GM19035 (cell line): ENCODE data around the gene EZR.
"Not testable (repeated sequence)": the region's sequence is repeated elsewhere in the genome, so short reads cannot be mapped to it uniquely, and the experiment has no call there.

Source experiments
- ATAC-seq: cut with Tn5 transposase; IDR thresholded peaks from one replicate; pipeline ENCODE4 v1.9.1; 2021; ENCODE audit not compliant: unreplicated experiment

The EZR gene

DNA sequence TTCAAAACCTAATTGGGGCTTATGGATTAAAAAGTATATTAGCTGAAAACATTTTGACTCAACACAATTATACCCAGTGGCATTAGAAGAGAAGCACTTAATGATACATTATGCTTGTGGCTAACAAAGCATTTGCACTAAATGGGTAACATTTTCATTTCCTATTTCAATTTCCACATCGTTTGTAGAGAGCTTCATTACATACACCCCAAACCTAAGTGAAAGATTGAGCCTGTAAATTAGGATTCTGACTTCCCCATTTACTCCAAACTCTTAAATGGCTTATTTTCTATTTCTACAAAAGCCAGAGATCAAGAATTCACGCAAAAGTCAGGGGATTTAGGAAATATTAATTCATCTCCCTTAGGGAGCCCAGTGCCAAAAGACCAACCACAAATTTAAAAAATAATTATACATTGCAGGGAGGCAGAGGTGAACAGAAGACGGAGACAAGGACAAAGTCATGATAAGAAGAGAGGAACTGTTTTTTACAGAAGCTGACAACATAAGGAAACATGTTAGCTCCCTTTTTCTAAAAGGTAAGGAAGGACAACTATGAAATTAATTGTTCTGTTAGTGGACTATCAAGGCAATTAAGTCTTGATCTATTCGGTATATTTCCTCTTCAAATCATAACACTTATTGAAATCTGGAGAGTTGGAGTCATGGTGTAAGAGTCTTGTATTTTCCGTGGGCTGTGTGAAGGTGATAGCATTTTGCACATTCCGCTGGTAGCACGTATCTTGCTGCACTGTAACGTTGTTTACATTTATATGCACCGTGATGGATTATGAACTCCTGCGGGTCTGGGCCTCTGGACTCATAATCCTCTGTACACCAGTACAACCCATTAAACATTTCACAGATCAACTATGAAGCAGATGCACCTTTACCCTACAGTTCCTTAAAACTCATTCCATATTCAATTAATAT, 24.8 kb upstream of the EZR start:
- no peak for ATAC-seq

GRCh38 chr6:158841358-158841757, 22.2 kb upstream of the EZR start:
- ATAC-seq: no peak

DNA sequence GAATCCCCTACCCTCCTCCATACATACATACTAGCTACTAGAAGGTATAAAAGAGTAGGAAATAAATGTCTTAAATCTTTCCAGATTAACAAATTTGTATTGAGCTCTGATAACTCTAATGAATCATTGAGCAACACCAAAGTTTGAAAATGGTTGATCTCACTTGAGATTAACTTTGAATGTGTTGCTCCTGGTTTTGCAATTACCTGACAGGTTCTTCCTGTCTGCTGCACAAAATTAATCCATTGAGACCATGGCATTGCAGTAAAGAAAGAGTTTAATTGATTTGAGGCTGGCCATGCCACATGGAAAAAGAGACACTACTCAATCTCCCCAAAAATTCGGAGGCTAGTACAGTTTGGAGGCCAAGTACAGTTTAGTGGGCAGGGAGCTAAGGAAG, 21.3 kb upstream of the EZR start:
- ATAC-seq: no peak

DNA sequence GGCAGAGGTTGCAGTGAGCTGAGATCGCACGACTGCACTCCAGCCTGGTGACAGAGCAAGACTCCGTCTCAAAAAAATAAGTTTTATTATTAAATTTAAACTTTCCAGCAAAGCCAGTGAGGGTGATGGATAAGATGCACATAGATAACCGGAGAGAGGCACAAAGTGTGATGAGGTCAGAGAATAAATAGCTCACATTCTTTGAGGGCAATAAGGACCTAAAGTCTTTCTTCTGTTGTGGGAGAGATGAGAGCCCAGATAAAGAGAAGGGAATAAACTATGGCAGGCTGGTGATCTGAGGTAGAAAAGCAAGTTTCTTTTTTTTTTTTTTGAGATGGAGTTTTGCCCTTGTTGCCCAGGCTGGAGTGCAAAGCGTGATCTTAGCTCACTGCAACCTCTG, 20.6 kb upstream of the EZR start:
- ATAC-seq: no peak

- not testable (repeated sequence) for ATAC-seq
Observed at GRCh38 chr6:158838790-158839189, 19.6 kb upstream of the EZR start.

DNA sequence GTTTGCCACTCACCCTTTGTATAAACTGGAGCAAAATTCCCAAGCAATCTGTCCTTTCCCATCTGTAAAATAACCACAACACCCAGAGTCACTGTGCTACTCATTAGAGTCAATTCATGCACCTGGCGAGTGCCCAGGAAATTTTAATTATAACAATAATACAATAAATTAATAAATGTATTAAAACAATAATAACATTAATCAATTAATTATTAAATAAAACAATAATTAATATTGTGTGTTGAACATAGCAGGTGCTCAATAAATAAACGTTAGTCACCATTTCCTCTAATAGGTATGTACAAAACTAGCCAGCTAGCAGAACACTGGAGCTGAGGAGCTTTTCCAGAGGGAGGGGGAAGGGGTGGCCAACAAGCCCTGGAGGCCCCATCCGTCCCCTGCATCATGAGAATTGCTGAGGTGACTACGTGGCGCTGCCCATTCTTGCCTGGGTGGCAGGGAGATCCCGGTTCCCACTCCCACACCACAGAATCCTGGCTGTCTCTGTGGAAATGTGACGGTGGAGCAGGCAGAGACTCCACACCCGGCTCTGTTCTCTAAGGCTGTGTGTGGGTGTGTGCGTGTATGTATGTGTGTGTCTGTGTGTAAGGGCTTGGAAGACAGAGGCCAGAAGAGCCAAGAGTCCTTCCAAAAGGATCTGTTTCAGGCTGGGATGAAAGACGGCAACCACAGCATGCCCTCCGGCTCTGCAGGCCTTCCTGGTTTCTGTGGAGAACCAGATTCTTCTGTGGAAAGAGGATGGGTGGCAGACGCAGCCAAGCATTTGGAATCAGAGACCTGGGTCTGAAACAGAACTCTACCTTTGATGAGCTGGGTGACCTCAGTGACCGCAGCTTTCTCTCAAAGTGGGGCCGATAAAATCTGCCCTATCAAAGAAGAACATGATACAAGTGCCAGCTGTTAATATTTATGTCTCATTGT, 18.8 kb upstream of the EZR start:
- no peak for ATAC-seq

GRCh38 chr6:158836625-158837311, 17.6 kb upstream of the EZR start:
- no peak for ATAC-seq

DNA sequence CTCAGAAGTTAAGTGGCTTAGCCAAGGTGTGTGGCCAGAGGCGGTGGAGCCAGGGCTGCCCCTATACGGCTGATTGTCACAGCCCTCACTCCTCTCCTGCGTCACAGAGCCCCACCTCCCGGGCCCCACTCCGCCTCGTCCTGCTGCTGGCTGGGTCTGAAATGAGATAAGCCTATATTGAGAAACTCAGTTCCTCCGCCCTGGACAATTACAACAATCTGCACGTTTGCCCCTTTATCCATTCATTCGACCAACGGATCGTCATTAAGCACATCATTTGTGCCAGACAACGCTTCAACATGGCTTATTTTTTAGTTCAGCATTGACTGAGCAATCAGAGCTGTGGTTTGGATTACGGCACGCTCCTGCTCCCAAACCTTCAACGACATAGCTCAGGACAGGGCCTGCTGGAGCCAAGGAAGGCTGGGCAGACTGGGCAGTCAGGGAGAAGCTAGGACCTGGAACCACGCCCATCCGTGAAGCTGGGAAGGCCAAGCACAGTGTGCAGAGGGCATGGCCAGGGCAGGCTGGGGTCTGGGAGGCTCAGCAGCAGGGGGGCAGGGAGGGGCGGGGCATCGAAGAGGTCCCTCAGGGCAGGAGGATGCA, 16.6 kb upstream of the EZR start:
- ATAC-seq: no peak

- ATAC-seq: no peak
Observed at GRCh38 chr6:158834675-158835385, 15.7 kb upstream of the EZR start.

- not testable (repeated sequence) for ATAC-seq
Observed at GRCh38 chr6:158832807-158833206, 13.6 kb upstream of the EZR start.

- no peak for ATAC-seq
Observed at GRCh38 chr6:158832026-158832425, 12.9 kb upstream of the EZR start.

DNA sequence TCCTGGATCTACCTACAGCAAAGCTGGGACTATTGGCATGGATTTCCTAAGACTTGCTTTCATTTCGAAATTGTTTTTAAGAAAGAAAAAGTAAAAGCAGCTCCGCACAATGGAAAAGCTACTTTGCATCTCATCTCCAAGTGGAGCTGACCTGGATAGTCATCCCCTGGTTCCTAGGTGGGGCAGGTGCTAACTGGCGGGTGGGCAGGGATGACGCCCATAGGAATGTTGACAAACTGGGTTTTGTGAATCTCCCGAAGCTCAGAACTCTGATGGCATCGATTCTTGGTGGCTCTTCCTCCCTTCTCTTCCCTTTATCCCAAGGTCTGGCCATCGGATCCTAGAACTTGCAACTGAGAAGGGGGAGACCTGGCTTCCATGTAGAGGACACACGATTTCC, 12.4 kb upstream of the EZR start:
- no peak for ATAC-seq

GRCh38 chr6:158830736-158831135, 11.6 kb upstream of the EZR start:
- ATAC-seq: no peak

DNA sequence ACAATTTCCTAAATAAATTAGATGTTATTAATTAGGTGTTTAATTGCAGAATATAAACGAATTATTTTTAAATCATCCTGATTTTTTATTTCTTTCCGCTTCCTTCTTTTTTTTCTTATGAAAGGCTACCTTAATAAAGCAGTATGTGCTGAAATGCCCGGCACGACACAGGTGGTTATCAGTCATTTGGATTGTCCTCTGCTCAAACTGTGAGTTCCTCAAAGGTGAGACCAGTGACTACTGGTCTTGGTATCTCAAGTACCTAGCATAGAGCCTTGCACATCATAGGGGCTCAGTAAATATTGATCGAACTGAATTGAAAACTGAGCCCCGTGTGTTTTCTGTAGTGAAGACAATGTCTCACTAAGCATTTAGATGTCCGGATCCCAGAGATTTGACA, 9.6 kb upstream of the EZR start:
- ATAC-seq: no peak

DNA sequence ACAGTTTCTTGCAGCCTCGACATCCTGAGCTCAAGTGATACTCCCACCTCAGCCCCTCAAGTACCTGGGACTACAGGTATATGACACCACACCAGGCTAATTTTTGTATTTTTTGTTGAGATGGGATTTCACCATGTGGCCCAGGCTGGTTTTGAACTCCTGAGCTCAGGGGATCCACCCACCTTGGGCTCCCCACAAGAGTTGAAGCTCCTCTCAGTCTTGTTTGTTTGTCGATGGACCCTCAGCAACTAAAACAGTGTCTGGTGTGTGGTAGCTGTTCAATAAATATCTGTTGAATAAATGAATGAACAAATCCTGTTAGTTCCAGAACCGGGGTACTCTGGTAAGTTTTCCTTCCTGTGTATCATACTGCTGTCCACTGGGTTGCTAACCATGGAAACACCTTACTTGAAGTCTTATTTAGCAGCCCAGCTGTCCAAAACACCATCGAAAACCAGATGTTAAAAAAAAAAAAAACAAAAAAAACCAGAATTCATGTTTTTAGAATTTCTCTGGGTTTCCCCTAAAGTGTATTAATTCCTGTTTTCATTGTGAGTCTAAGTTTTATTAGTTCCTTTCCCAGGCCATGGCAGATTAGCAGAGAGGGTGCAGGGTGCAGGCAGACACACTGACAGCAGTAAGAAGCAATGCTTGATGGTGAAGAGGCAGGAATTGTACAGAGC, 7.8 kb upstream of the EZR start:
- peak; percentile 66 for ATAC-seq

DNA sequence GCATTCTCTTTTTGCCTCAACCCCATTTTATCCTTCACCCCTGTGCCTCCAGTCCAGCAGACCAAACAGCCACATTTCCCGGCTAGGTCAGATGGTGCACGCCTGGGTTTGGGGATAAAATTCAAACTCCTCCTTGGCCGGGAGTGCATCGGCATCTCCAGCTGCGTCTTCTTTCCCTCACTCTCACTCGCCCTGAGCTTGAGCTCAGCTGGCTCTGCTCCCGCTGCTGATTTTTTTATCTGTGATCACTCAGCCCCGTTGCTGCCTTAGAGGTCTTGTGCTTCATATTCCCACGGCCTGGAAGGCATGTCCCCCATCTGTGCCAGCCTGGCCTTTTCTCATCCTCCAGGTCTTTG, 6.8 kb upstream of the EZR start:
- ATAC-seq: no peak

DNA sequence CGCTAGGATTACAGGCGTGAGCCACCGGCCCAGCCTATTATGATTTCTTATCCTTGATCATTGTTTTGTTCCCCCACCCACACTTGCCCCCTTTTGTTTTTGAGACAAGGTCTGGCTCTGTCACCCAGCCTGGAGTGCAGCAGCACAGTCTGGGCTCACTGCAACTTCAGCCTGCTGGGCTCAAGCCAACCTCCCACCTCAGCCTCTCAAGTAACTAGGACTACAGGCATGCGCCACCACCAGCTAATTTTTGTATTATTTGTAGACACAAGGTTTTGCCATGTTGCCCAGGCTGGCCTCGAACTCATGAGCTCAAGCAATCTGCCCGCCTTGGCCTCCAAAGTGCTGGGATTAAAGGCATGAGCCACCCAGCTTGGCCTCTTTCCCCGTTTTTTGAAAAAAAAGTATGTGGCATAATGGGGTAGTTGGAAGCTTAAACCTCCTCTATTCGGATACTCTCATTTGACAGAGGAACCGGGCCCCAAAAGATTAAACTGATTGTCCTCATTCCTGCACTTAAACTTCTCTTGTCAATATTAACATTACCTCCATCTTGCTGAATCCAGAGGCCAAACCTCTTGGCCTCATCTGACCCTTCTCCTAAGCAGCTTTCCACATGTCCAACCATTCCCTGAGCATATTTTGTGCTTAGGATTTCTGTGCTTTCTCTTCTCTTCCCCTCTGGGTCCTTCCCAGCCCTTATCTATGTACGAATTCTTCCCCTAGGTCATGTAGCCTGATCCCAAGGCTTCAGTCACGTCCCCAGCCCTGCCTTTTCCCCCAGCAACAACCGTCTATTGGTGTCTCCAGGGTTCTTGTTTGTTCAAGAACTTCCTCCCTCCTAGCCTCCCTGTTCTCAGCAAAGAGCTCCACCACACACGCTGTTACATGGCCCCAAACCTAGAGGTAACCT, 6.1 kb upstream of the EZR start:
- no peak for ATAC-seq

DNA sequence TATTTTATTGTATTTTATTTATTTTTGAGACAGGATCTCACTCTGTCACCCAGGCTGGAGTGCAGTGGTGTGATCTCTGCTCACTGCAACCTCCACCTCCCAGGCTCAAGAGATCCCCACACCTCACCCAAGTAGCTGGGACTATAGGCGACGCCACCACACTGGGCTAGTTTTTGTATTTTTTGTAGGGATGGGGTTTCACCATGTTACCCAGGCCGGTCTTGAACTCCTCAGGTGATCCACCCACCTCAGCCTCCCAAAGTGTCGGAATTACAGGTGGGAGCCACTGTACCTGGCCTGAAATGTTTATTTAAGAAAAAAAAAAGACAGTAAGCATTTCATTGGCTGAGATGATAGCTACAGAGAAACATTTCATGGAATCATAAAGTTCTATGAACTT, 4.4 kb upstream of the EZR start:
- ATAC-seq: not testable (repeated sequence)
